ENCODE data around the gene IGF2.

The IGF2 gene

GRCh38 chr11:2101171-2101675 lies 38.0 kb downstream of the IGF2 start:
- TF ChIP-seq, protein P1, sequence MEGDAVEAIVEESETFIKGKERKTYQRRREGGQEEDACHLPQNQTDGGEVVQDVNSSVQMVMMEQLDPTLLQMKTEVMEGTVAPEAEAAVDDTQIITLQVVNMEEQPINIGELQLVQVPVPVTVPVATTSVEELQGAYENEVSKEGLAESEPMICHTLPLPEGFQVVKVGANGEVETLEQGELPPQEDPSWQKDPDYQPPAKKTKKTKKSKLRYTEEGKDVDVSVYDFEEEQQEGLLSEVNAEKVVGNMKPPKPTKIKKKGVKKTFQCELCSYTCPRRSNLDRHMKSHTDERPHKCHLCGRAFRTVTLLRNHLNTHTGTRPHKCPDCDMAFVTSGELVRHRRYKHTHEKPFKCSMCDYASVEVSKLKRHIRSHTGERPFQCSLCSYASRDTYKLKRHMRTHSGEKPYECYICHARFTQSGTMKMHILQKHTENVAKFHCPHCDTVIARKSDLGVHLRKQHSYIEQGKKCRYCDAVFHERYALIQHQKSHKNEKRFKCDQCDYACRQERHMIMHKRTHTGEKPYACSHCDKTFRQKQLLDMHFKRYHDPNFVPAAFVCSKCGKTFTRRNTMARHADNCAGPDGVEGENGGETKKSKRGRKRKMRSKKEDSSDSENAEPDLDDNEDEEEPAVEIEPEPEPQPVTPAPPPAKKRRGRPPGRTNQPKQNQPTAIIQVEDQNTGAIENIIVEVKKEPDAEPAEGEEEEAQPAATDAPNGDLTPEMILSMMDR (IDR thresholded peaks at IDR 0.05; ENCODE audit: low read depth, low read length) = no peak
- H3K4me3 ChIP-seq (ENCODE audit: low read depth, low read length) = no peak overlapping the region

DNA sequence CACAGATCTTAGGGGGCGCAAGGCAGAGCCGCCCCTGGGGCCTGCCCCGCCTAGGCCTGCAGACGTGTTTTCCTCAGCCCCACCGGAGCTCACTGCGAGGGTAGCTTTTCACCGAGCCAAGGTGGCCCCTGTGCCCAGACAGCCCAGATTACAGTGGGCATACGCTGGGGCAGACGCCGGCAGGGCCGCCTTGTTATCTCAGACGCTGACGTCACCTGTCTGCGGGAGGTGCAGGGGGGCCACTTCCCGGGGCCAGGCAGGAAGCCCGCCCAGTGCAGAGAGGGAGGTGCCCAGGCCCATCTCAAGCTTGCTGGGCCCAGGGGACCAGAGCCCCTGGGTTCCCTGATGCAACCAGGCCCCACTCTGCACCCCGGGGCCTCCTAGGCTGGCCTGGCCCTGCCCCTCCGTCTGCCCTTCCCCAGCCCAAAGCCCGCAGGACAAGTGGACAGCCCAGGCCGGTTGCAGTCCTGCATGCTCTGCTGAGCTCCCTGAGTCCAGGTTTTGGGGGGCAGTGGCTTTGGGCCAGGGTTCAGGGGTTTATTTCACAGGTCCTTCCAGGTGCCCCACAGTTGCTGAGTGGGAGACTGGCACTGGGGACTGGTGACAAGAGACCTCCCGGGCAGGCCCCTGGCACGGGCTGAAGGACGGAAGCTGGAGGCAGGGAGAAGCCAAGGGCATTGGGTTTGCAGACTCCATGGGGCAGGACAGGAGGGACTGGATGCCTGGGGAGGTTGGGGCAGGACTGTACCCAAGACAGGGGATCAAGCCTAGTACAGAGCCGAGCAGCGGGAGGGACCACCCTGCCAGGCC lies 38.6 kb downstream of the IGF2 start:
- TF ChIP-seq, protein P1 (IDR thresholded peaks at IDR 0.05; ENCODE audit: low read depth, low read length) = no peak
- no peak overlapping the region for H3K4me3 ChIP-seq (ENCODE audit: low read depth, low read length)

DNA sequence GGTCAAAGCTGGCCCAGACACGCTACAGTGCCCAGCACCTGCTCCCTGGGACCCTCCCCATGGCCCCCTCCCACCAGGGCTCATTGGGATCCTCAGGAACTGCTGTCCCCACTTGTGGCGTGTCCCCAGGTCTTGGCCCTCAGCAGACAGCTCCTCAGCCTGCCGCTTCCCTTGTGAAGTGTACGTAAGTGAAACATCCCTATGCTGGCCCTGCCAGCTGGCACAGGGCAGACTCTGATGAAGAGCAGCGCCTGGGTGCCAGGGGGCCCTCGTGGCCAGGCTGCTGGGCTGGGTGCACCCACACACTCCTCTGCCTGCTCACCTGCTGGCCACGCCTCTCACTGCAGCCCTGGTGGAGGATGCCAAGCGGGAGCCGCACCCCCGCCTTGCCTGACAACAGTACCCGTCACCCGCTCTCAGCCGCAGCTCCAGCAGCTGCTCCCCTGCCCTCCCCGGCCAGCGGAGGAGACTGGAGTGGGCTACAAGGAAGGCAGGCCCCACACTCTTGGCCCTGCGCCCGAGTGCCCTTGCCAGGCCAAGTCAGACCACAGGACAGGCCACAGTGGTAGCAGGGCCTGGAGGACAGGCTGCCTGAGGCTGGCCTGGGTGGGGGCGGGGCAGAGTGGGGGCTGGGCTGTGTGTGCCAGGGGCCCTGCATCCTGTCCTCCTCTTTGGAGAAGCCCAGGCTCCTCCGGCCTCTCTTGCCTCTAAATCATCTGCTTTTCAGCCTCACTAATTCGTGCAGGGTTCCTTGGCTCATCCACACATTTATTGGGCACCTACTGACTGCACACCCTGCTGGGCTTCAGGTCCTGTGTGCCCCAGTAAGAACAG lies 39.5 kb downstream of the IGF2 start:
- no peak overlapping the region for H3K4me3 ChIP-seq (ENCODE audit: low read depth, low read length)
- TF ChIP-seq, protein P1 (IDR thresholded peaks at IDR 0.05; ENCODE audit: low read depth, low read length) = no peak

DNA sequence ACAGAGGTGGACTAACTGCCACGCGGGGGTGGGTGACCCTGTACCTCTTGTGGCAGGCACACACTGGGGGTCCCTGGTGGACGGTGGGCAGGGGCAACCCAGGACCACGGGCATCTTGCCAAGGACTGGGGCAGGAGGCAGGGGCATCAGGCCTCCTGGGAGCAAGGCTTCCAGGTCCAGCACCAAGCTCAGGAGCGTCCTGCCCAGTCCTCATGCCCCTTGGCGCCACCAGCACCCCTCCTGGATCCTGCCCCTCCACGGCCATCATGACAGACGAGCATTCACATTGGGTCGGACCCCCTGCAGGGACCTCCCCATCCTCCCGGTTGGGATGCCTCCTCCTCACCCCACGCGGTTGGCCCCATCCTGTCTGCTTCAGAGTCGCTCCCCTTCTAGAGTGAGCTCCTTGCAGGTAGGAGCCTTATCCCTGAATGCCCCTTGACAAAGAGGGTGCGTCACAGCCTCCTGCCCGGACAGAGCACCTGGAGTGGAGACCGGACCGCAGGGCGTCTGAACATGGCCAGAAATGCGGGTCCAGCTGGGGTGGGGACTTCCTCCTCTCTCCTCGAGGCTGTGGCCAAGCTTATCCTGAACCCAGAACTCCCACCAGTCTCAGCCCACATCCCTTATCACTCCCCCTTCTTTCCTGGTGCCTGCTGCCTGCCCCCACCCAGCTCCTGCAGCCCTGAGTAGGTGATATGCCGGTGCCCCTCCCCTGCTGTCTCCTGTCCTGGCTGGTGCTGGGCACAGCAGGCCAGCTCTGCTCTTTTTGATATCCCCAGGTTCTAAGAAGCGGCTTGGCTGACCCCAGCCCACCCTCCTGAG lies 40.3 kb downstream of the IGF2 start:
- TF ChIP-seq, protein P1 (IDR thresholded peaks at IDR 0.05; ENCODE audit: low read depth, low read length) = no peak
- H3K4me3 ChIP-seq (ENCODE audit: low read depth, low read length) = no peak overlapping the region

DNA sequence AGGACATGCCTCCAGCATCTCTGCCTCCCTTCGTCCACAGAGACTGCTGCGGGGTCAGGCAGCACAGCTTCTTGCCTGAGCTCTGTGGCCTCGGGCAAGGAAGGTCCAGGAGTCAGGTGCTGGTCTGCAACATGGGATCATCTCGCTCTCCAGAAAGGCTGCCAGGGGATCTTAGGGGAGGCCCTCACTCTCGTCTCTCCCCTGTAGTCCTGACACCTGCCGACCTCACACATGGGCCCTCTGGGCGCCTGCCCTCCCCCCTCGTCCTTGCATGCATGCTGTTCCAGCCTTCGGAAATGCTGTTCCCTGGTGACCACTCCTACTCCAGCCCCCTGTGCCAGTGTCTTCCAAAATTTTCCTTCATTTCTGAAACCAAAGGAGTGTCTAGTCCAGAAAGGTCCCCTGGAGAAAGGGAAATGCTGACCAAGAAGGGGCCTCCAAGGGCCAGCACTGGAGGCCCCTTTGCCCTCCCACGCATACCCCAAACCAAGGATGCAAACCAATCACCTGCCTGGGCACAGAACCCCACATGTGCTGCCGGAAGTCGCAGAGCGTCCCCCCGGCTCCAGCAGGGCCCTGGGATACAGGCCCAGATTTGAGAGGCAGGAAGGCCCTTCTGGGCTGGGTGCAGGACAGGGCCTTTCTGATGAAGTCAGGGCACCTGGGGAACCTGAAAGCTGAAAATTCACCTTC lies 41.0 kb downstream of the IGF2 start:
- no peak overlapping the region for H3K4me3 ChIP-seq (ENCODE audit: low read depth, low read length)
- TF ChIP-seq, protein P1 (IDR thresholded peaks at IDR 0.05; ENCODE audit: low read depth, low read length) = no peak

DNA sequence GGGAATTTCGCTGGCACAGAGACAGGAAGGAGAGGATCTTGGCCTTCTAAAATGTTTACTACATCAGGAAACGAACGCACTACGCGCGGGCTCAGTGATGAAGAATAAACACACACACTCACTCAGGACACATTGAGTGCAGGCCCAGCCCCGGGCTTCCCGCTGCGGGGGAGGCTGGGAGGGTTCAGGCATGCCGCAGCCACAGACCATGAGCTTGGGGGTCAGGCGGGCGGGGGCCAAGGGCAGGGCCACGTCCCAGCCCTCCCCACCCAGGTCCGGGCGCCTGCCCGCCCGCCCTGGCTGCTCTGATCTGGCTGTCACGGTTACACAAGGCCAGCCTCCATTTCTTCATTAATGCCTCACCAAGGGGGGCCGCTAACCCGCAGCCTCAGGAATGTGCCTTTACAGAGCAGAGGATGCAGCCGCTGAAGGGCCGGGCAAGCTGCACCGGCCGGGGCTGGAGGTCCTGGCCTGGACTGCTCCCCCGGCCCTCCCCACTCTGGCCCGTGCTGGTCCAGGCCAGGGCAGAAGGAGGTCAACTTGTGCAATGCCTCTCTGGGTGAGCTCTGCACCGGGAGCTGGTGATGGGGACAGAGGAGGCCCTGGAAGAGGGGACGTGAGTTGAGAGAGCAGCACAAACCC lies 41.7 kb downstream of the IGF2 start:
- H3K4me3 ChIP-seq (ENCODE audit: low read depth, low read length) = peak overlapping the region; percentile 18; the same call in 1 of the 2 replicates
- TF ChIP-seq, protein P1 (IDR thresholded peaks at IDR 0.05; ENCODE audit: low read depth, low read length) = no peak
